IPS-NIHi7 (cell line): ENCODE measurements around the gene BAIAP2L1.
"Not testable (repeated sequence)": the region's sequence is repeated elsewhere in the genome, so short reads cannot be mapped to it uniquely, and the experiment has no call there.

Experiments
- DNase-seq: peaks from one replicate; pipeline ENCODE4 v3.0.0; 2012; ENCODE audit warnings: mixed read lengths; ENCODE audit errors: extremely low spot score

Gene BAIAP2L1

DNA sequence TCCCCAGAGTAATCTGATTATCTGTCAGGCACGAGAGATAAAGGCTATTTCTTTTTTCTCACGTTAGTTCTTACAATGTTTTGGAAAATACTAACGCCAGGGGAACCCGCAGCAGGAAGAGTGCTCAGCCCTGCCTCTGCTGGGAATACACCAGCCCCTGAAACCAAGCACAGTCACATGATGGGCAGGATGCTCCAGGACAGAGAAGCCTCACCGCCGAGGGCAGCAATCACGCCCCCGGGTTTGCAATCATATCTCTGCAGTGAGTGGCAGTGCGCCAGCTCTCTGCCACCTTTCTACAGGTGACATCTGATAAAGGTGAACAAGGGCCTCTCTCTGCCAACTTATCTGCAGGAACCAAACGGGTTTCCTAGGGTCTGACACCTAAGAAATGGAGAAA lies 79.6 kb downstream of the BAIAP2L1 start:
- DNase-seq = no peak

DNA sequence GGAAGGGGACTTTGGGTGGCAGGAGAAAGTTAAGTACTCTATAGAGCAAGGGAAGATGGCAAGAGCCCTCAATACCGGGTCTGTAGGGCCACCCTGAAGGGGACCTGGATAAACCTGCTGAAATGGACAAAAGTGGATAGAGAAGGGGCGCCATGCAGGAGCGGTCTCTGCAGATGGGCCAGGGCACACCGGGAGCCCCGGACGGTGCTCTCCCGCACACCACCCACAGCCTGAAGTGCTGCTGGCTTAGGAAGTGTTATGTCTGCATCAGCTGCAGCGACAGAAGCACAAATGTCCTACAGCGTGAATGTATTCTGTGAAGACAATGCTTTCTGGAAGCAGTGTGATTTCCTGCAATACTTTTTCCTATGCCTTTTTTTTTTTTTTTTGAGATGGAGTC lies 81.7 kb downstream of the BAIAP2L1 start:
- no peak for DNase-seq

DNA sequence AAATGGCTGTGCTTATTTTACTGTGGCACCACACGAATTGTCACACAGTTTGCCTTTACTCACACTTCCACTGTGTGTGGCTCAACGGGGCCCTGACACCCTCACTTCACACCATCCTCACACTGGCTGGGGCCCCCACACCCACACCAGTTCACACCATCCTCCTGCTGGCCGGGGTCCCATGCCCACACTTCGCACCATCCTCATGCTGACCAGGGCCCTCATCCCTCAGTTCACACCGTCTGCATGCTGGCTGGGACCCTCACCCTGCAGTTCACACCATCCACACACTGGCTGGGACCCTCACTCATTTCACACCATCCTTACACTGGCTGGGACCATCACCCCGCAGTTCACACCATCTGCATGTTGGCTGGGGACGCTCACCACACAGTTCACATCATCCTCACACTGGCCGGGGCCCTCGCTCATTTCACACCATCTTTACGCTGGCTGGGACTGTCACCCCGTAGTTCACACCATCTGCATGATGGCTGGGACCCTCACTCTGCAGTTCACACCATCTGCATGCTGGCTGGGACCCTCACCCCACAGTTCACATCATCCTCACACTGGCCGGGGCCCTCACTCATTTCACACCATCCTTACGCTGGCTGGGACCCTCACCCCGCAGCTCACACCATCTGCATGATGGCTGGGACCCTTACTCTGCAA lies 83.4 kb downstream of the BAIAP2L1 start:
- DNase-seq = no peak

DNA sequence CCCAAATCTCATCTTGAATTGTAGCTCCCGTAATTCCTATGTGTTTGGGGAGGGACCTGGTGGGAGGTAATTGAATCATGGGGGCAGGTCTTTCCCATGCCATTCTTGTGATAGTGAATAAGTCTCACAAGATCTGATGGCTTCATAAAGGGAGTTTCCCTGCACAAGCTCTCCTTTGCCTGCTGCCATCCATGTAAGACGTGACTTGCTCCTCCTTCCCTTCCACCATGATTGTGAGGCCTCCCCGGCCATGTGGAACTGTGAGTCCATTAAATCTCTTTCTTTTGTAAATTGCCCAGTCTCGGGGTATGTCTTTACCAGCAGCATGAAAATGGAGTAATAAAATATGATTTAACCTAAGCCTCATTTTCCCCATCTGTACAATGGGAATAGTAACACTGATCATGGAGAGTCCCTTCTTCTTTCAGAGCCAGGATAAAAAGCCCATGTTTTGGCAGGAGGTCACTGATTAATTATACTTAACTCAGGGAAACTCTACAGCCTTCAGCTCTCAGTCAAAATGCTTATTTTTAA lies 84.8 kb downstream of the BAIAP2L1 start:
- not testable (repeated sequence) for DNase-seq

DNA sequence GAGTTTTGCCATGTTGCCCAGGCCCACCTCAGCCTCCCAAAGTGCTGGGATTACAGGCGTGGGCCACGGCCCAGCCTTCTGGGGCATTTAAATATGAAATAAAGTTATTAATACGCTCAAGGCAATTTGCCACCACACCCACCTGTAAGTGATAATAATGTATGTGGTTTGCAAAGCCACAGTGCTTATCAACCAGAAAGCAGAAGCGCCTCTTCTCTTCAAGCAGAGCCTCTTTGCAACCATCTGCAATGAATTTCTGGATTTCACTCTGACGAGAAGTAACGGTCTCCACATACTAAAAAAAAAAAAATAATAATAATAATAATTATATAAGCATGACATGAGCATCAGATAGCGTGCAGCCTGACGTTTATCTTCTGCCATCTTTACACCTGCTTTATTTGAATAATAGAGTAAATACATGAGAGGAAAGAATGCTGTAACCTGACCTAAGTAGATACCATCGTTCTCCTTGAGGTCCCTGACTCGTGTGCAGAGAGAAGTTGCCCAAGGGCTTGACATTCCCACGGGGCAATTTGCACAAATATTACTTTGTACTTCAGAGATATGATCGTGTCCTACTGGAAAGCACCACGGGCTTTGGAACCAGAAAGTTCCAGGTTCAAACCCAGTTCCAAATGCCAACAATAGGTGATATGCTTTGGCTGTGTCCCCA lies 85.4 kb downstream of the BAIAP2L1 start:
- DNase-seq = no peak

DNA sequence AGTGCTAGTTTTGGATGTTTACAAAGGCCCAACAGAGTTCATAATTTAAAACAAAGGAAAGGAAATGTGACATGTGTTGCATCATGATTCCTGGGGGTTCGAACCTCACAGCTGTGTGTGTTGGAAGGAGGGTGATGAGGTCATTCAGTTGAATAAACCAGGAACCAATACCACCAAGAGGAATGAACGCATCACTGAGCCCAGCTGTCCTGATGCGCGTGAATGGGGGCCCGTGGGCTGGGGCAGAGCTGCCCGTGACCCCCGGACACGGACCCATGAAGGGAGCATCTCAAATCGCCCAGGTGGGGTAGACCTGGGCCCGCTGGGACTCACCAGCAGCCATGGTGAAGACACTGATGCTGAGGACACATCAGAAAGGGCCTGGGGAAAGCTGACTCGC lies 86.4 kb downstream of the BAIAP2L1 start:
- no peak for DNase-seq

DNA sequence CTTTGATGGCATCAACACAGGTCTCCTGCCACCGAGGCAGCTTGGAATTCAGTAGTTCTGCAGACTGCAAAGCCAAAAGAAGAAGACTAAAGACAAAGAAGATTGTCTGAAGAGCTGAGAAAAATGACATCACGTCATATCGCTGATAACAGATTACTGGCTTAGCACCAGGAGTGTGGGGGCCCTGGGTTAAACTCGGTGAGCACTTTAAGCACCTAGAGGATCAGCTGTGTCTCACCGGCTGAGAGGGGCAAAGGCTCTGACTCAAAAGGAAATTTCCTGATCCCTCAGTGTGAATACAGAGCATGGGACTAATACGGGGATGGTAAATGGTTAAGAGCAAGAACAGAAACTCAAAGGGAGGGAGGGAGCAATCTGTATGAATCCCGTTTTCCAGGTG lies 88.7 kb downstream of the BAIAP2L1 start:
- no peak for DNase-seq

DNA sequence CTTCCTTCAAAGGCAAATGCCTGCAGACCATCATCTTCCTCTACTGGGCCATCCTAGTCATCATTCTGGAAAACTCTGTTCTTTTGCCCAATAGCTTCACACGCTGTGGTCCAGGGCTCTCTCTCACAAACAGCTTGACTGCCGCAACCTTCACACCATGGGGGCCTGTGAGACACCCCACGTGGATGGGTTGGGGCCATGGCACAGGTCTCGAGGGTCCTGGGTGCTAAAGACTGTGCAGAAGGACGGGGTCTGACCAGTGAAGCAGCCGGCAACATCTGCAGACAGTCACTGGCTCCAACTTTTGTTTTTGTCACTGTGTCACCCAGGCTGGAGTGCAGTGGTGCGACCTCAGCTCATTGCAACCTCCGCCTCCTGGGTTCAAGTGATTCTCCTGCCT lies 91.3 kb downstream of the BAIAP2L1 start:
- DNase-seq = no peak

DNA sequence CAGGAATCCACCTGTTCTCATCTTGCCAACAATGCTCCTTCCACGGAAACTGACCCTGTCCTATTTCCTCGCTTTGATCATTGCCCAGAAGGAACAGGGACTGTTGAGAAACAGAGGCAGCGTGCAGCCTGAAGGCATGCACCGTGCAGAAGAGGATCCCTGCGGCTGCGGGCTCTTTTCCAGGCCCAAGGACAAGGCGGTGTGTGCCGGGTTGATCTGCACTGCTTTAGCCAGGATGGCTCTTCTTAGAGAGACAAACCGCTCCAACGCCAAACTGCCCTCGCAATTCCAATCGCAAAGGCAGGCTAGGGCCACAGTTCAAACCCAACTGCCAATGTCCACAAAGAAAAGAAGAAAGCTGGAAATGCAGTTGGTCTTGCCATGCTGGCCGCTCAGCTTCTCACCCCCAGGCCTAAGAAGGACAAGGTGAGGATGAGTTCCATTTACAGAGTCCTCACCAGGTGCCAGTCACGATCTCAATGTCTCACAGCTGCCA lies 92.9 kb downstream of the BAIAP2L1 start:
- DNase-seq = no peak

DNA sequence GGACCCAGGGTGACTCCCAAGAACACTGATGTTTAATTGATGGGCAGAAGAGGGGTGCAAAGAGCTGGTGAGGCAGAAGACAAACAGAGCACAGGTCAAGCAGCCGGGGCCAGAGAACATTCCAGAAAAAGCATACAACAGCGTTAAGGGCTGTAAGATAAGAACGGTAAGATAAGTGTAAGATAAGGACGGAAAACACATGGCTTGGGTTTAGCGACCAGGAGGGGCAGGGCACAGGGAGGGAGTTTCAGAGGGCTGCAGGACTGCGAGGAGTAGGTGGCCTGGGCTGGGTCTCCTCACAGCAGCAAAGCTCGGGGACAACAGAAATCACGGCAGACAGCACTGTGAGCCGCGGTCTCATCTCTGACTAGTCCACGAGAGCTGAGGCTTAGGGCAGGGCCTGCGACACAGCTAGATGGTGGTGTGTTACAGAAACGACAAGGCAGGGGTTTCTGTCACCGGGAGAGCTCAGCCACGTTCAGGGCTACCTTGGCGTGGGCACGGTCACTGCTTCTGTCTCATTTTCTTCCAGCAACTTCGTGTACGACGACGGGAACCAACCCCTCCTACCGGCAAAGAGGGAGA lies 94.8 kb downstream of the BAIAP2L1 start:
- no peak for DNase-seq

DNA sequence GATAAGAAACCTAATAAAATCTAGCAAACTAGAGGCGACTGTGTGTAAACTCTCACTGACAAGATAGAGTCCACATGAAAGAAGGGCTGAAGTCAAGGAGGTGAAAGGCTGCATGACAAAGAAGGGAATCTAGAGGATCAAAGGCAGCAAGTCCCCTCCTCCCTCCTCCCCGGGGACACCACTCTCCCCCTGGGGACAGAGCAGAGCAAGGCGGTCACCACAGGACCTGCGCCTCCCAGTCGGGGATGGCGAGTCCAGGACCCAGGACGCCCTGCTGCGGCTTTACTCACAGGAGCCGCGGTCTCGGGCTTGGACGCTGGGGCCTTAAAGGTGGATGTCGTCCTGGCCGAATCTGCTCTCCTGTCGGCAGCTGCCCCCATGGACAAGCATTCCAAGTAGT lies 97.0 kb downstream of the BAIAP2L1 start:
- peak; percentile 60 for DNase-seq

DNA sequence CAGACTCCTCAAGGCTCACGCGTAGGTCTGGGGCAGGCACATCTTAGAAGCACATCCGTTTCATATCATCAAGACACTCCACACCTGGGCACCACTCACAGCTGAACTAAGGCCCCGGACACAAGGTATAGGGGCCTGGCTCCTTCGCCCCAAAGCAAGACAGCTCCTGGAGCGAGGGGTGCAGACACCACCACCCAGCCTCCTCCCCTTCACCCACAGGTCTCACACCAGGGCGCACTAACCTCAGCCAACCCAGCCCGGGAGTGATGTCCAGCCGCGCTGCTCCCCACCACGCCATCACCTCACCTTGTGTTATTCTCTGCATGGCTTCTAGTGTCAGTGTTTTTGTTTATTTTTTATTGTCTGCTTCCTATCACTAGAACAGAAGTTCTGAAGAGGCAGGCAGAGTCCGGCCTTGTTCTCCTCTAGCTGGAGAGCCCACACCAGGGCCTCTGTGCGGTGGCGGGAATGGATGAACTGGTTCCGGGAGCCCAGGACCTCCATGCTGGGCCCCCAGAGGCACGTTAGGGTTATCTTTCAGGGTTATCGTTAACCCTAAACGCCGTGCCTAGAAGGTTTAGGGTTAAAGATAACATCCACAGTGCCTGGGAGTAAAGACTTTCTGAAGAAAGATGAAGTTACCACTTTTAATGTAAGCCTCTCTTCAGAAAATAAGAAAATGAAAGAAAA lies 97.6 kb downstream of the BAIAP2L1 start:
- DNase-seq = no peak

DNA sequence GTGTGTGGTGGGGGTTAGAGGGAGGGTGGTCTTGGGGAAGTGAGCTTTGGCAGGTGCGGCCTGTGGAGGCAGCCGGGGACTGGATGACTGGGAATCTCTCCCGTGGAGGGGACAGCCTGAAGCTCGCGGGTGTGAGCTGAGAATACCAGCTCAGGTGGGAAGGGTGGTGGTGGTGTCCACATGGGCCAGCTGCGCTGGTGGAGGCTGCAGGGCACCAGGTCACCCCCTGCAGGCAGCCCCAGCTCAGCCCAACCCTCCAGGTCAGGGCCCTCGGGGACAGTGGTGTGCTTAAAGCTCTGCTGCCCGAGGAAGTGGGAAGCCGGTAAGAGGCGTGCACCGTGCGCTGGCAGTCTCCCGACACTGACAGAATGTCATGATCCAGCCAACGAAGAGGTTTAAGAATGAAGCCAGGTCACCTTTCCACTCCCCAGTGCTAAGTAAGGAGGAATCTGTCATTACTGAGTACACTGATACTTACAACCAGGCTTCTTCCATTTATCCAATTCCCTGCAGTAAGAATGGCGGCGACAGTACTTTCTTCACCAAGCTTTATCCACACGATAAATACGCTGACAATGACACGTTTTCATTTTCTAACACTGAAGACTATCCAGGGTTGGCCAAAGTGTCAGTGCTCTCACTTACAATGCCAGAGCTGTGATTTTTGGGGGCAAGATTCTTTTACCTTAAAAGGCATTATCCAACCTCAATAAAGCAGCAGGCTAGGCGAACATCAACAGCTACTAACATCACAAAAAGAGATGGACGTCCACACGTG lies 99.0 kb downstream of the BAIAP2L1 start:
- DNase-seq = no peak

DNA sequence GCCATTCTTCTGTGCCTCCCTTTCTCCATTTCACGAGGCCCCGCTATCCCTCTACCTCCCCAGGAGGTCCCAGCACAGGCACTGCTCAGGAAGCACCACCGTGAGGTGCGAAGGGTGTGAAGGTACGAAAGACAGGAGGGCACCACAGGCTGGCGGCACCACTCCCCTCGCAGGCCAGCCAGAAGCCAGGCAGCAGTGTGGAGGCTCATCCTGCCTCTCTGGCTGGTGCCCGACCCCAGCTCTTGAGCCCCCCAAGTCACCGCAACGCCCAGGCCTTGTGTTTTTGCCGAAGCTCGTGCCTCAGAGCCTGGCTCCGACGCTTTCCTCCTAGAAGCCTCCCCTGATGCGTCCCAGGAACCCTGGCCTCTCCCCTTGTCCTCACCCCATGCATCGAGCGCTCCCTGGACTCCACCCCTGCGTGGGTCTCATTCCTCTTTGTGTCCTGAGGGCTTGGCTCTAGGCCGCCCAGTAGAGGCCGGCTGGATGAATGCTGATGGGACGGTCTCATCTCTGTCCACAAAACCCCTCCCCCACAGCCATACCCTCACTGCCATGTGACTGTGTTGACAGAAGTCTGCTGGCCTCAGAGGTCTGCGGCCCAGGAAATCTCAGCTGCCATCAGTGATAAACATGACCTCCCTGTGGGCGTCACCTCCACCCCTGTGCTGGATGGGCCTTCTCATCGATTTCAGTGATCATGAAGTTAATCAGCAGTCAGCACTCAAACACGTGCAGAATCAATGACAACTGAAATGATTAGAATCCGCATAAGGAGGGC lies 100.1 kb downstream of the BAIAP2L1 start:
- DNase-seq = no peak

DNA sequence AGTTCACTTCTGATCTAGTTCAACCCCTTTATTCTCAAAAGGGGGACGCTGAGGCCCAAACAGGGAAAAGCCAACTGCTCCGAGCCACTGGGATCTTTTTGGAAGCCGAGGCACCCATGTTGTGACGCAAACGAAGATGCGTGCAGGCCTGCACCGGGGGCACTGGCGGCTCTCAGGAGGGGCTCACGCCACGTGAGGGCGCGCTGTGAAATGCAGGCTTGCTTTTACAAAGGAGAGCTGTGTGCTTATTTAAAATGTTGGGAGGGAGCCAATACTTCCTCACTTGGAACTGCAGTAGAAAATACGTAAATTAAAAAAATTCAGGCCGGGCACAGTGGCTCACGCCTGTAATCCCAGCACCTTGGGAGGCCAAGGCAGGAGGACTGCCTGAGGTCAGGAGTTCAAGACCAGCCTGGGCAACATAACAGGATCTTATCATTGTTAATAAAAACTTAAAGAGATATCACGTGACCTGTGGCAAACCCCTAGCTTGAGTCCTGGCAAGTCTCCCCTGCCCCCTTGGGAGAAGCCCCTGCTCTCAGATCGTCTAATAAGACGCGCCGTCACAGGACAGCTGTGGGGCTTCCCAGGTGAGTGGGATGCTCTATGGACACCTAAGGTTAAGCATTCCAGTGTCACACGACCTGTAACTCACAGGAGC lies 103.1 kb downstream of the BAIAP2L1 start:
- no peak for DNase-seq

DNA sequence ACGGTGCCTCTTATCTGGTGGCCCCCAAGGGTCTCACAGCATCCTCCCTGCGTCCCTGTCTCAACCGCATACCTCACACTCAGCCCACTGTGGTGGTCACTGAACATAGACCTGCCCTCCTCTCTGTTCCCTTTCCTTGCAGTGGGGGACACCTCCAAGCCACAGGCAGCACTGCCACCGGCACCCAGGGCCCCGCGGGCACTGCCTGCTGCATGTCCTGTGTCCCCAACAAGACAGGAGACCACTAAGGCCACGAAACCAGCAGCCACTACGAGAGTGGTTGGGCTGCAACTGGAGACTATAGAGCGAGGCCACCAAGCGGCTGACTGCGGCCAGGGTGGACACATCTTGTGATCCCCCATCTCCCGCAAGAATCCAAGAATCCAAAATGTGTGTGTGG lies 104.1 kb downstream of the BAIAP2L1 start:
- no peak for DNase-seq

DNA sequence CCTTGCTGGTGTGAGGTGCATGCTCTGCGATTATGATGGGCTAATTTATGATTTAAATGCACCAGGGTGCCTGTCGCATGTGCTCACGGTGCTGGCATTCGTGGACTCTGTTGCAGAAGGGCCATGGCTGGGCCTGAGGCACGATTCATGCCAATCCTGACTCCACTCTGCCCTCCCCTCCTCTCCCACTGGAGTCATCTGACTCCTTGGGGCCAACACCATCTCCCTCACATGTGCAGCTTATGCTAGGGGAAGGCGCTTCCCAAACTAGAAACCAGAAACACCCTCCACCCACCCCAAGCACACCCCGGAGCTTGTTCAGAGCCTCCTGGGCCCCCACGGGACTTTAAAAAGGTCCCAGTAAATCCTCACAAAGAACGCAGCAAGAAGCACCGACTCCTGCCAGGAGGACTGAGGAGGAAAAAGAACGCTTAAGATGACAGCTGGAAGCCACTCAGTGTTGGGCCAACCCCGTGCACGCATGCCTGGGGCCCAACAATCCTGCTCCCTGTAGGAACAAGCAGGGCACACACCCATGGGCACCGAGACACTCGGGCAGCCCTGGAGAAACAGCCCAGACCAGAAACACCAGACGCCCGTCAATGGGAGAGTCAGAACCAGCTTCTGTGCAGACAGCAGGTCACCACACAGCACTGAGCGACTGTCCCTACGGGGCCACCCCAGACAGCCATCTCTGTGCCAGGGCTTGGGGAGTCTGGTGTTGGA lies 105.3 kb downstream of the BAIAP2L1 start:
- no peak for DNase-seq

DNA sequence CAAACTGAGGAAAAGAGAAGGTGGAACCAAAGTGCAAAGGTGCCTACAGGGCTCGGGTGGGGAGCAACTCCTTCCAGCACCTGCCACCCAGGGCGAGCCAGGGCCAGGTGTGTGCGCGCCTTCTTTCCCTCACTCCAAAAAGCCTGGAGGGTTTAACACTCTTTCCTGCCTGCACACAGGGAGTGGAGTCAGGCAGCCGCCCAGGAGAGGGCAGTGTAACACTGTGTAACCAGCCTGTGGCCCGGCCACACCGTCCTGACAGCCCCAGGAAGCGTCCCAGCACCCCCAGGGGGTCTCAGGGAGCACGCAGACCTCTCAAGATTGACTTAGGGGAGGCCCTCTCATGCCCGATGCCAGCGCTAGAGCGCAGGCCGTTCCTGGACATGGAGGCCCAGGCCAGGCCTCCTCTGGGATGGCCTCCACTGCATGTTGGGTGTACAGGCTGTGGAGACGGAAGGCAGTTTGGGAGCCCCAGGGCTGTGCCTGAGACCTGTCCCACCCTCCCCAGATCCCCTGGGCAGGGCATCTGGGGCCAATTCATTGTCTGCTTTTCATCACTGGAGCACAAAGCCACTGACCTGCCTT lies 106.0 kb downstream of the BAIAP2L1 start:
- DNase-seq = peak; percentile 91

DNA sequence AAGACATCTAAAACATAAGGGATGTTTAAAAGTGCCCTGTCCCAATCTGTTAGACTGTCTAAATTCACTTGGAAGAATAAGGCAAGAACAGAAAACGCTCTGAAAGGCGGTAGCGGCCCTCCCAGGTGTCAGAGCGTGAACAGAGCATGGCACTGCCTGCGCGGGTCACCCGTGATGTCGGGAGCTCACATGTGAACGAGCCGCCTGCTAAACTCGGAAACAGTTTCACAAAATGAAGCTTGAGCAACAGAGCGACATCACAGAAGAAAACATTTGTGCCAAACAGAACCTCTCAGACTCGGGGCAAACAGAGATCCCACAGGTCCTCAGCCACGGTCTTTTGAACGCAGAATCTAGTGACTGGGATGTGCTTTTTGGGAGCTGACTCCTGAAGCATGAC lies 106.6 kb downstream of the BAIAP2L1 start:
- DNase-seq = no peak
